Measurements from ENCODE around the gene PRLR. TPM values are rescaled to one million over a fixed set of nuclear protein-coding genes. Genes with fewer than 3 reads are reported as not detected.

Gene PRLR
- total and polyA plus RNA-seq, 2 experiments from 2014 or later, result 0.31 to 2.2 TPM

DNA sequence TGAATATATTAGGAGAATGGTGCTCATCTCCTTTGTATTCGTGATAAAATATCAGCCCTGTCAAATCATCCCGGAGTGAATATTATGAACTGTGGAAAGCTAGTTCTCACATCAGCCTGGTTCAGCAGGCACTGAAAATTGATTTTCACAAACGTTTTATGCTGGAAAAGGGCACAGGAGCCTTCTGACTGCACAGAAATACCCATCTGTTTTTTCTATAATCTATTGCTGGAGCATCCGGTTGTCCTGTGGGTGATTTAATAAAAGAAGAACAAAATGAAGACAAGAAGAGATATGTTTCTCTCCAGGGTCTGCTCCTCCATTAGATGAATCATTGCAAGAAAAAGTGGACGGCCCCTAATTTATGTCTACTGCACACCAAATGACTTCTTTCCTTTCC is 85.3 kb downstream of the PRLR start:
- H3K4me3 Mint-ChIP-seq, result no peak overlapping the region
- Histone ChIP-seq H3K27ac (ENCODE audit: low read depth) (no peak overlapping the region), H3K4me1 (ENCODE audit: insufficient read depth) (no peaks in the 10 kb centered on the region; the same call in 1 of the 2 replicates), H3K27me3 (ENCODE audit: insufficient read depth) (no peaks in the 10 kb centered on the region), H3K4me2 (no peak overlapping the region), H4K20me1 (replicated peaks; ENCODE audit: insufficient read depth) (no peaks in the 10 kb centered on the region), H3K79me2 (replicated peaks; ENCODE audit: insufficient read depth) (no peaks in the 10 kb centered on the region), H3K9me2 (ENCODE audit: insufficient read depth) (peaks cover 3% of the 10 kb centered on the region; the same call in 1 of the 2 replicates), H3F3A (replicated peaks; ENCODE audit: low read depth) (no peaks in the 10 kb centered on the region), H3K4me3 (no peak overlapping the region), H2AFZ (no peak overlapping the region), H3K36me3 (ENCODE audit: insufficient read depth) (no peaks in the 10 kb centered on the region)
- no peaks in the 10 kb centered on the region for H3K9me3 Mint-ChIP-seq
- no peak for DNase-seq (ENCODE audit: low spot score)
- peaks cover 11% of the 10 kb centered on the region for H3K4me1 Mint-ChIP-seq
- H3K36me3 Mint-ChIP-seq (ENCODE audit: low read depth), result no peaks in the 10 kb centered on the region
- H3K27ac Mint-ChIP-seq, result no peak overlapping the region
- TF ChIP-seq NANOG (IDR thresholded peaks at IDR 0.05; ENCODE audit: borderline replicate concordance) (no peak), CTCF (conservative IDR thresholded peaks at IDR 0.05; ENCODE audit: low read depth in 2 of 2) (no peak), CREB1 (CRISPR knock-in tag; IDR thresholded peaks at IDR 0.05; ENCODE audit: low read depth) (no peak), ZNF114 (CRISPR knock-in tag; IDR thresholded peaks at IDR 0.05) (no peak), STAT1 (IDR thresholded peaks at IDR 0.05; ENCODE audit: unreplicated experiment) (no peak), EZH2 (IDR thresholded peaks at IDR 0.05; ENCODE audit: low read depth, unreplicated experiment) (no peak), ZNF331 (CRISPR knock-in tag; IDR thresholded peaks at IDR 0.05; ENCODE audit: low read depth) (no peak), POLR2AphosphoS5 (IDR thresholded peaks at IDR 0.05; ENCODE audit: low read depth) (no peak), REST (IDR thresholded peaks at IDR 0.05; ENCODE audit: unreplicated experiment) (no peak), EZH2phosphoT487 (IDR thresholded peaks at IDR 0.05; ENCODE audit: unreplicated experiment) (no peak), JUNB (IDR thresholded peaks at IDR 0.05; ENCODE audit: unreplicated experiment) (no peak)
- TF ChIP-seq, protein P1, sequence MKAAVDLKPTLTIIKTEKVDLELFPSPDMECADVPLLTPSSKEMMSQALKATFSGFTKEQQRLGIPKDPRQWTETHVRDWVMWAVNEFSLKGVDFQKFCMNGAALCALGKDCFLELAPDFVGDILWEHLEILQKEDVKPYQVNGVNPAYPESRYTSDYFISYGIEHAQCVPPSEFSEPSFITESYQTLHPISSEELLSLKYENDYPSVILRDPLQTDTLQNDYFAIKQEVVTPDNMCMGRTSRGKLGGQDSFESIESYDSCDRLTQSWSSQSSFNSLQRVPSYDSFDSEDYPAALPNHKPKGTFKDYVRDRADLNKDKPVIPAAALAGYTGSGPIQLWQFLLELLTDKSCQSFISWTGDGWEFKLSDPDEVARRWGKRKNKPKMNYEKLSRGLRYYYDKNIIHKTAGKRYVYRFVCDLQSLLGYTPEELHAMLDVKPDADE (IDR thresholded peaks at IDR 0.05), result no peak
- TF ChIP-seq, protein P2, sequence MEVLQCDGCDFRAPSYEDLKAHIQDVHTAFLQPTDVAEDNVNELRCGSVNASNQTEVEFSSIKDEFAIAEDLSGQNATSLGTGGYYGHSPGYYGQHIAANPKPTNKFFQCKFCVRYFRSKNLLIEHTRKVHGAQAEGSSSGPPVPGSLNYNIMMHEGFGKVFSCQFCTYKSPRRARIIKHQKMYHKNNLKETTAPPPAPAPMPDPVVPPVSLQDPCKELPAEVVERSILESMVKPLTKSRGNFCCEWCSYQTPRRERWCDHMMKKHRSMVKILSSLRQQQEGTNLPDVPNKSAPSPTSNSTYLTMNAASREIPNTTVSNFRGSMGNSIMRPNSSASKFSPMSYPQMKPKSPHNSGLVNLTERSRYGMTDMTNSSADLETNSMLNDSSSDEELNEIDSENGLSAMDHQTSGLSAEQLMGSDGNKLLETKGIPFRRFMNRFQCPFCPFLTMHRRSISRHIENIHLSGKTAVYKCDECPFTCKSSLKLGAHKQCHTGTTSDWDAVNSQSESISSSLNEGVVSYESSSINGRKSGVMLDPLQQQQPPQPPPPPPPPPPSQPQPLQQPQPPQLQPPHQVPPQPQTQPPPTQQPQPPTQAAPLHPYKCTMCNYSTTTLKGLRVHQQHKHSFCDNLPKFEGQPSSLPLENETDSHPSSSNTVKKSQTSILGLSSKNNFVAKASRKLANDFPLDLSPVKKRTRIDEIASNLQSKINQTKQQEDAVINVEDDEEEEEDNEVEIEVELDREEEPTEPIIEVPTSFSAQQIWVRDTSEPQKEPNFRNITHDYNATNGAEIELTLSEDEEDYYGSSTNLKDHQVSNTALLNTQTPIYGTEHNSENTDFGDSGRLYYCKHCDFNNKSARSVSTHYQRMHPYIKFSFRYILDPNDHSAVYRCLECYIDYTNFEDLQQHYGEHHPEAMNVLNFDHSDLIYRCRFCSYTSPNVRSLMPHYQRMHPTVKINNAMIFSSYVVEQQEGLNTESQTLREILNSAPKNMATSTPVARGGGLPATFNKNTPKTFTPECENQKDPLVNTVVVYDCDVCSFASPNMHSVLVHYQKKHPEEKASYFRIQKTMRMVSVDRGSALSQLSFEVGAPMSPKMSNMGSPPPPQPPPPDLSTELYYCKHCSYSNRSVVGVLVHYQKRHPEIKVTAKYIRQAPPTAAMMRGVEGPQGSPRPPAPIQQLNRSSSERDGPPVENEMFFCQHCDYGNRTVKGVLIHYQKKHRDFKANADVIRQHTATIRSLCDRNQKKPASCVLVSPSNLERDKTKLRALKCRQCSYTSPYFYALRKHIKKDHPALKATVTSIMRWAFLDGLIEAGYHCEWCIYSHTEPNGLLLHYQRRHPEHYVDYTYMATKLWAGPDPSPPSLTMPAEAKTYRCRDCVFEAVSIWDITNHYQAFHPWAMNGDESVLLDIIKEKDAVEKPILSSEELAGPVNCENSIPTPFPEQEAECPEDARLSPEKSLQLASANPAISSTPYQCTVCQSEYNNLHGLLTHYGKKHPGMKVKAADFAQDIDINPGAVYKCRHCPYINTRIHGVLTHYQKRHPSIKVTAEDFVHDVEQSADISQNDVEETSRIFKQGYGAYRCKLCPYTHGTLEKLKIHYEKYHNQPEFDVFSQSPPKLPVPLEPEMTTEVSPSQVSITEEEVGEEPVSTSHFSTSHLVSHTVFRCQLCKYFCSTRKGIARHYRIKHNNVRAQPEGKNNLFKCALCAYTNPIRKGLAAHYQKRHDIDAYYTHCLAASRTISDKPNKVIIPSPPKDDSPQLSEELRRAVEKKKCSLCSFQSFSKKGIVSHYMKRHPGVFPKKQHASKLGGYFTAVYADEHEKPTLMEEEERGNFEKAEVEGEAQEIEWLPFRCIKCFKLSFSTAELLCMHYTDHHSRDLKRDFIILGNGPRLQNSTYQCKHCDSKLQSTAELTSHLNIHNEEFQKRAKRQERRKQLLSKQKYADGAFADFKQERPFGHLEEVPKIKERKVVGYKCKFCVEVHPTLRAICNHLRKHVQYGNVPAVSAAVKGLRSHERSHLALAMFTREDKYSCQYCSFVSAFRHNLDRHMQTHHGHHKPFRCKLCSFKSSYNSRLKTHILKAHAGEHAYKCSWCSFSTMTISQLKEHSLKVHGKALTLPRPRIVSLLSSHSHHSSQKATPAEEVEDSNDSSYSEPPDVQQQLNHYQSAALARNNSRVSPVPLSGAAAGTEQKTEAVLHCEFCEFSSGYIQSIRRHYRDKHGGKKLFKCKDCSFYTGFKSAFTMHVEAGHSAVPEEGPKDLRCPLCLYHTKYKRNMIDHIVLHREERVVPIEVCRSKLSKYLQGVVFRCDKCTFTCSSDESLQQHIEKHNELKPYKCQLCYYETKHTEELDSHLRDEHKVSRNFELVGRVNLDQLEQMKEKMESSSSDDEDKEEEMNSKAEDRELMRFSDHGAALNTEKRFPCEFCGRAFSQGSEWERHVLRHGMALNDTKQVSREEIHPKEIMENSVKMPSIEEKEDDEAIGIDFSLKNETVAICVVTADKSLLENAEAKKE (CRISPR knock-in tag; IDR thresholded peaks at IDR 0.05), result no peak
- H3K27me3 Mint-ChIP-seq (ENCODE audit: insufficient read depth, low read depth, poor library complexity), result no peaks in the 10 kb centered on the region
- ATAC-seq, result no peak
